Measurements from ENCODE around the gene HS3ST2. TPM values are rescaled to one million over a fixed set of nuclear protein-coding genes. Genes with fewer than 3 reads are reported as not detected.

The HS3ST2 gene
- total RNA-seq, 4 donors from 2014 or later, result 0.71 to 2.2 (median 1.5) TPM

DNA sequence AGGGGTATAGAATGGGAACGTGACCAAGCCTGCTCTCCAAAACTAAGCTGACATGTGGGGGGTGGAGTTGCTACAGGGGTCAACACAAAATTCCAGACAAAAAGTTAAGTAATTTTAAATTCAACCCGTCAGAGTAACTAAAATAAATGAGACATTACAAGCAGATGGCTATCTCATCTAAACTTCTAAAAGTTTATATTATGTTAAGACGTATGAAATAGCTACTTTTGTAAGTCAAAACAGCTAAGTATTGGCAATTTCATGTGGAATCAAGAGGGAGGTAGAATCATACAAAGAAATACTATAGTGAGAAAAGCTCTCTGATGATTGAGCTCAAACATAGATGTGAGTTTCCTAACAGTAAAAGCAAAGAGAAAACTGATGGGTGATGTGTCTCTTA lies 113.3 kb downstream of the HS3ST2 start:
- 26% methylated on average over 3 of the region's 3 CpGs for WGBS
- H3K36me3 ChIP-seq, result no peaks in the 10 kb centered on the region
- TF ChIP-seq POLR2A (IDR thresholded peaks at IDR 0.05; ENCODE audit: low read depth), result no peak
- no peak for TF ChIP-seq POLR2AphosphoS5 (IDR thresholded peaks at IDR 0.05)
- no peak for TF ChIP-seq EP300 (IDR thresholded peaks at IDR 0.05)
- no peak for TF ChIP-seq CTCF (IDR thresholded peaks at IDR 0.05)
- no peak for DNase-seq (ENCODE audit: extremely low spot score)
- no peaks in the 10 kb centered on the region for H3K4me1 ChIP-seq
- H3K9me3 ChIP-seq, result peaks cover 0 to 9% (median 3%) of the 10 kb centered on the region in 4 donors
- no peak overlapping the region for H3K27ac ChIP-seq (replicated peaks in 1 of 4)
- H3K27me3 ChIP-seq, result peaks cover 0 to 48% (median 4%) of the 10 kb centered on the region in 4 donors
- no peak overlapping the region for H3K4me3 ChIP-seq
- intact Hi-C loops (cut with DNase I), result no loop called here

GRCh38 chr16:22928882-22929435 lies 115.0 kb downstream of the HS3ST2 start:
- H3K27ac ChIP-seq (replicated peaks in 1 of 4), result no peak overlapping the region
- 30% methylated on average over 5 of the region's 5 CpGs for WGBS

GRCh38 chr16:22929461-22929860 lies 115.5 kb downstream of the HS3ST2 start:
- Histone ChIP-seq H3K36me3 (no peaks in the 10 kb centered on the region), H3K9me3 (no peaks in the 10 kb centered on the region), H3K4me1 (peaks cover 0 to 4% (median 0%) of the 10 kb centered on the region in 4 donors), H3K27me3 (peaks cover 0 to 40% (median 5%) of the 10 kb centered on the region in 4 donors), H3K27ac (replicated peaks in 1 of 4) (no peak overlapping the region), H3K4me3 (no peak overlapping the region)
- intact Hi-C loops (cut with DNase I), result no loop called here
- 62% methylated on average over 3 of the region's 3 CpGs for WGBS
- TF ChIP-seq CTCF (IDR thresholded peaks at IDR 0.05), result no peak
- no peak for TF ChIP-seq POLR2A (IDR thresholded peaks at IDR 0.05; ENCODE audit: low read depth)
- no peak for TF ChIP-seq POLR2AphosphoS5 (IDR thresholded peaks at IDR 0.05)
- no peak for TF ChIP-seq EP300 (IDR thresholded peaks at IDR 0.05)
- no peak for DNase-seq (ENCODE audit: extremely low spot score)

More at GRCh38 chr16:22928882-22929435, 115.0 kb downstream of the HS3ST2 start:
- DNase-seq (ENCODE audit: extremely low spot score), result no peak
- intact Hi-C loops (cut with DNase I), result no loop called here
- no peaks in the 10 kb centered on the region for H3K36me3 ChIP-seq
- peaks cover 0 to 44% (median 4%) of the 10 kb centered on the region in 4 donors for H3K27me3 ChIP-seq
- no peaks in the 10 kb centered on the region for H3K9me3 ChIP-seq
- no peak for TF ChIP-seq CTCF (IDR thresholded peaks at IDR 0.05)
- no peak for TF ChIP-seq POLR2A (IDR thresholded peaks at IDR 0.05; ENCODE audit: low read depth)
- no peak for TF ChIP-seq POLR2AphosphoS5 (IDR thresholded peaks at IDR 0.05)
- TF ChIP-seq EP300 (IDR thresholded peaks at IDR 0.05), result no peak
- no peak overlapping the region for H3K4me3 ChIP-seq
- peaks cover 0 to 4% (median 0%) of the 10 kb centered on the region in 4 donors for H3K4me1 ChIP-seq

- peaks cover 0 to 4% (median 0%) of the 10 kb centered on the region in 4 donors for H3K4me1 ChIP-seq
- intact Hi-C loops (cut with DNase I), result no loop called here
- peaks cover 0 to 37% (median 6%) of the 10 kb centered on the region in 4 donors for H3K27me3 ChIP-seq
- H3K9me3 ChIP-seq, result no peaks in the 10 kb centered on the region
- H3K27ac ChIP-seq (replicated peaks in 1 of 4), result no peak overlapping the region
- DNase-seq (ENCODE audit: extremely low spot score), result no peak
- WGBS, result 33% methylated on average over 8 of the region's 8 CpGs
- no peak for TF ChIP-seq POLR2A (IDR thresholded peaks at IDR 0.05; ENCODE audit: low read depth)
- TF ChIP-seq POLR2AphosphoS5 (IDR thresholded peaks at IDR 0.05), result no peak
- no peak for TF ChIP-seq CTCF (IDR thresholded peaks at IDR 0.05)
- no peak for TF ChIP-seq EP300 (IDR thresholded peaks at IDR 0.05)
- no peak overlapping the region for H3K4me3 ChIP-seq
- no peaks in the 10 kb centered on the region for H3K36me3 ChIP-seq
Measured at GRCh38 chr16:22932032-22932771, 118.2 kb downstream of the HS3ST2 start.

All from esophagus muscularis mucosa (tissue), 4 donors.